SU-DHL-6 (cell line): ENCODE measurements around the gene CIRBP.

Source experiments
- CTCF ChIP-seq: fragments of 200-600 bp; sonication (generic); IDR thresholded peaks from one replicate; pipeline ENCODE4 v1.5.1; 2017; ENCODE audit warnings: antibody characterized with exemption, mild to moderate bottlenecking, low read length, moderate library complexity; ENCODE audit not compliant: insufficient read depth, poor library complexity, severe bottlenecking
- EZH2phosphoT487 ChIP-seq: fragments of 200-600 bp; sonication (generic), shearing (Covaris generic); conservative IDR thresholded peaks from 2 replicates; pipeline ENCODE4 v1.6.1; 2018; ENCODE audit warnings: mild to moderate bottlenecking, antibody characterized with exemption, low read length, moderate library complexity, mixed read lengths

- TF ChIP-seq CTCF (no peak), EZH2phosphoT487 (no peak)
These were observed 1.2 kb downstream of the CIRBP start for GRCh38 chr19:1270213-1270853.
